NCI-H2029 treated with DMSO at 0.1 percent for 48 hours (cell line): Measurements from ENCODE around the gene LOC101059915.
A peak's percentile ranks its signal among the peaks of the same experiment; 100 is the strongest.
"Not testable (repeated sequence)": the region's sequence is repeated elsewhere in the genome, so short reads cannot be mapped to it uniquely, and the experiment has no call there.

Experiments
- DNase-seq: peaks from one replicate; lab custom pipeline; 2025; lab: John Stamatoyannopoulos, UW

LOC101059915 gene

DNA sequence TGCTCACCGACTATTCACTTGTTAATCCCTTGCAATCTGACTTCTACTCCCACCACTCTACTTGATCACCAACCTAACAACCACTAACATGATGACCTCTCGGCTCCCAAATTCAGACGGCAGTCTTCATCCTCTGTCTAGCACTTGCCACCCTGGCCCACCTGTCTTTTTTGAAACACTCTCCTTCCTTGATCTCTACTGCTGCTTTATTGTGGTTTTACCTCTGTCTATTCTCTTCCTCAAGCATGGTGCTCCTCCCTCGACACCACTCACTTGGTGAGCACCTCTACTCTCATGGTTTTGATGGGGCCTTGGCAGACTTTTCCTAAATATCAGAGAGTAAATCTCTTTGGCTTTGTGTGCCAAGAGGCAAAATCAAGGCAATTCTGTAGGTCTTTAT, 27.3 kb upstream of the LOC101059915 start:
- DNase-seq = no peak

DNA sequence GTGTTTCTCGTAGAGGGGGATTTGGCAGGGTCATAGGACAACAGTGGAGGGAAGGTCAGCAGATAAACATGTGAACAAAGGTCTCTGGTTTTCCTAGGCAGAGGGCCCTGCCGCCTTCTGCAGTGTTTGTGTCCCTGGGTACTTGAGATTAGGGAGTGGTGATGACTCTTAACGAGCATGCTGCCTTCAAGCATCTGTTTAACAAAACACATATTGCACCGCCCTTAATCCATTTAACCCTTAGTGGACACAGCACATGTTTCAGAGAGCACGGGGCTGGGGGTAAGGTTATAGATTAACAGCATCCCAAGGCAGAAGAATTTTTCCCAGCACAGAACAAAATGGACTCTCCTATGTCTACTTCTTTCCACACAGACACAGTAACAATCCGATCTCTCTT, 22.9 kb upstream of the LOC101059915 start:
- DNase-seq = not testable (repeated sequence)

DNA sequence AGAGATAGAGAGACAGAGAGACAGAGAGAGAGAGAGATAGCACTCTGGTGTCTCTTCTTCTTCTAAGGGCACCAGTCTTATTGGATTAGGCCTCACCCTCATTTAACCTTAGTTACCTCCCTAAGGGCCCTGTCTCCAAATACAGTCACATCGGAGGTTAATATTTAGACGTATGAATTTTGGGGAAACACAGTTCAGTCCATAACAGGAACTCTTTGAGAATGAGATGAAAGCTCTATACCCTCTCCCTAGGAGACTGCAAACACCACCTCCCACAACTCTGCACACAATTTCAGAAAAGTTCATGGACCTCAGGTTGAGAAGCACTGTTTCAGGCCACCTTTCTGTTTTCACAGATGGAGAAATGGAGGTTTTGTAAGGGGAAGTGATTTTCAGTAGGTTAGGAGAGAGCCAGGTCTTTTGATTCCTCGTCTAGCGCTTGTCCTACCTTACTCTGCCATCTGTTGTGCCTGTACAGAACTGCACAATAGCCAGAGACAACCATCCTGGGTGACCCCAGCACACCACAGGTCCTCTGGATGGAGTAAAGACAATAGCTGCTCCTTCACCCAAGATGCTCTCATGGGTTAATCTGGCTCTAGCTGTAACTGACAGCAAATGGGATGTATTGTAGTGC, 16.9 kb upstream of the LOC101059915 start:
- DNase-seq = no peak

DNA sequence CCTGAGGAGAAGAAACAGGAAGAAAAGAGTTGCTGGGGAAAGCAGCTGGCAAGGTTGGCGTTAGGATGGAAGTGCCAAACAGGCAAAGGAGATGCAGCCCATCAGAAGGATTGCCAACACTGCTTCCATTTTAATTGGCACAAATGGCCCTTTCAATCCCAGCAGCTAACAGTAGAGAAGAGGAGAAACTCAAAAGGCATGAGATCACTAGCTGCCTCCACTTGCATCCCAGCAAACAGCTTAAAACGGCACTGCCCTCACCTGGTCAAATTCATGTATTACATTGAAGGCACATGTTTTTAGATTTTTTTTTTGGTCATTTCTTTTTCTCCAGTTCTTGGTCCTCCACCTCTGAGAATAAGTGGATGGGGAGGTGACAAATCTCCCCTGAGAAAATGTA, 14.9 kb upstream of the LOC101059915 start:
- DNase-seq = peak; percentile 11

GRCh38 chrX:71653344-71653743, 14.0 kb upstream of the LOC101059915 start:
- DNase-seq = no peak

GRCh38 chrX:71657267-71657666, 10.1 kb upstream of the LOC101059915 start:
- DNase-seq = no peak

DNA sequence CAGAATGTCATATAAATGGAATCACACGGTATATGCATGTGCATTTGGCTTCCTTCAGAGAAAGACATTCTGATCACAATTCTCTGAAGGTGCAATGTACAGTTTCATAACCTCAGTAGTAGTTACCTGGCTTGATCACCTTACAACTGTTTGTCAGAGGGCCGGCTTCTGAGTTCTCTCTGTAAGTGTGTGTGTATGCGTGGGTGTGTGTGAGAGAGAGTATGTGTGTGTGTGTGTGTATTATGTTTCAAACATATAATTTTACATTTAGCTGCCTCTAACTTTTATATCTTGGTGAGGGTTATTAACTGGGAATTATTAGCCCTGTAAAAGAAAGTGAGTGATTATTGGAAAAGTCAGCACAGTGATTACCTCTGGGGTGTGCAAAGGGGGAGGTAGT, 8.0 kb upstream of the LOC101059915 start:
- no peak for DNase-seq

GRCh38 chrX:71659959-71660358, 7.4 kb upstream of the LOC101059915 start:
- no peak for DNase-seq

DNA sequence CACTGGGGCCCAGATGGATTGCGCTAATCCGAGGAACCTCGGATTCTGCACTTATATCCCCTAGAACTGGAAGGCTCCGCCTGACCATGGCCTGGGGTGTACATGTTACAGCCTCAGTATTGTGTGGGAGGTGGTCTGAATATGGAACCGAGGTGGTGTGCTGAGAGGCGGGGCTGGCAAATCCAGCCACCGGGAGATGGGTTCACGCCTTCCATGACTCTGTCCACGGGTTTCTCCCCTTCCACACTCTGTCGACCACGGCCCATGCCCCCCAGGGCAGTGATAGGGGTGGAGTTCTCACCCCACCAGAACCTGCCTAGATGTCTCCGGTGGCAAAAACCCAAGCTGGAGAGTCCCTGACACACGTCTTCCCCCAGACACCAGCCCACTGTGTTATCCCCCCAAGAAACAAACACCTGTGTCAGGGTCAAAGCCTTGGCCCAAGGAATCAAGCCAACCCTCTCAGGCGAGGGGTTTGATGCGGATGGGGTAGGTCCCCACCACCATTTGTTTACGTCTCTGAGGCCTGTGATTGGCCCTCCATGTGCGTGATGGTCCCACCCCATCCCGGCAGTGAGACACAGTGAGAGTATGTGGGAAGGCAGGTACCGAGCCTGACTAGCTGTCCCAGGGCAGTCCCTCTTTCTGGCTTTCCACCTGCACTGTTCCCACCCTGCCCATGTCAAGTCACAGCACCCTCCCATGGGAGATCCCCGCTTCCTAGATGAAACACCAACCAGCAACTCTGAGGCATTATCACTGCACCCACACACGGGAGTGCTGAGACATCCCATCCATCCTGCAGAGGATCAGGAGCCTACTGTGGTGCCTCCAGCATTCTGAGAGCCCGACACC, 6.6 kb upstream of the LOC101059915 start:
- no peak for DNase-seq

- no peak for DNase-seq
These were observed 5.4 kb upstream of the LOC101059915 start for GRCh38 chrX:71661919-71662318.

GRCh38 chrX:71662654-71663053, 4.7 kb upstream of the LOC101059915 start:
- DNase-seq = not testable (repeated sequence)

DNA sequence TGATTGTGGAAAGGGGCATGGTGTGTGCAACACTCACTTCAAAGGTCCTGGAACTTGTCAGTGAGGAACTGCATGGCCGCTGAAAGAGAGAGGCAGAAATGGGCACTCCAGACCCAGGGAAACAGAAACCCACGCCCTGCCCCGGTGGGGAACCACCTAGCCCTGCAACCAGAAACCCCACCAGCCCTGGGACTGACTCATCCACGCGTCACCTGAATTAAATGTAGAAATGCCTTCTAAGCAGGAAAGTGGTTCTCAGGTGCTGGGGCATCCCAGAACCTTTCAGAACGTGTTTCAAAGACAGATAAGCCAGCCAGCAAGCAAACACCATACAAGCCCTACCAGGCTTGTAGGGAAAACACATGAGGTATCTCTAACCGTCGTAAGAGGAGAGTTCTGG, 4.1 kb upstream of the LOC101059915 start:
- not testable (repeated sequence) for DNase-seq

DNA sequence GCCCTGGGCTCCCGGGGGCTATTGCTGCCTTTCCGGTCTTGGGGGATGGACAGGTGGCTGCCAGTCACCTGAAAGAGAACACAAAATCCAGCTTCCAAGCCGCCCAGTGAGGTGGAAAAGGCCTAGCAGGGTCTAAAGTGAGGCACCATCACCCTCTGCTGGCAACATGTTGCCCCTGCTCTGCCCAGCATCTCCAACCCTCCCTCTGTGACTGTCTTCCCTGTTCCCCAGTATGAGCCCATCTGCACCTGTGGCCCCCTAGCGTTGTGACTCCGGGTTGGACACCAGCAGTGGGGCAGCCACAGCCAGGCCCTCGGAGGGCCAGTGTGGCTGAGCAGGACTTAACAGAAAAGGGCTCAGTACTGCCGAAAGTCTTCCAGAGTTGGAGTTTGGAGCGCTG, 3.1 kb upstream of the LOC101059915 start:
- not testable (repeated sequence) for DNase-seq

DNA sequence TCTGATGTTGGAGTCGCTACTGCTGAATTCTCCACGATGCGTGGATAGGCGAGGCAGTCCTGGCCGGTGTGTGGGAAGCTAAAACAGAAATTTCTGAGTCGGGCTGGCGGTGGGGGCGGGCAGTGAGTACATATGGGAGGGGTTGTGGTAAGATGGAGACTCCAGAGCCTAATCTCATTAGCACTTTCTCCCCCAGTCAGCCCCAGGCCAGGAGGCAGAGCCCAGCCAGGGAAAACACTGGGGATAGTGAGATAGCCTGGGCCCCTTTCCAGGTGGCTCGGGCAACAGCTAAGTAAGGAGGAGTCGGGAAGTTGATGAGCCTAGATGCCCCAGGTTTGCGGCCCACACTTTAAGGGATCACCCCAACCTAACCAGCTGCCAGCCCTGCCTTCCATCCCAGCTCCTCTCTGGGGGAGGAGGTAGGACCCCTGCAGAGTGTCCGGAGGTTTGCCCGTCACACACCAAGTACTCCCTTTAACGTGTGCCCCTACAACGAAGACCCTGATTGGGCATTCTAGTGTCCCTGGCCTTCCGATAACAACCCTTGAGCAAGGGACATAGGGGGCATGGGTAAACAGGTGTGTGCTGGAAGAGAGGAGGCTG, 2.4 kb upstream of the LOC101059915 start:
- no peak for DNase-seq

DNA sequence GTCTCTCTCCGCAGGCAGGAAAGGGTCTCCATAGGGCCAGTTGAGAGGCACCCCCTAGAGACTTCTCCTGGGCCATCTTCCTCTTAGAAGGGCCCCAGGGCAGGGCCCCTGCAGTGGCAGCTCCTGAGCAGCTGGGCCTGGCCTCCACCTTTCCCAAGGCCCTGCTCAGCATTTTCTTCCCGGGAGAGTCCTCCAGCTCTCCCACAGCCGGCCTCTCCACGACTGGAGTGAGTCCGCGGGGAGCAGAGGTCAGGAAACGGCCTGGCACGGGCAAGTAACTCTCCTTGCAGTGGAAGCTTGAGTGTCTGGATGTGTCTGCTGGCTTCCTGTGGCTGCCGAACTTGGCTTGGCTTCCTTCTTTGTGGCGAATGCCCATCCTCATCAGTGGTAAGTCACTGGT, 1.6 kb upstream of the LOC101059915 start:
- no peak for DNase-seq

- no peak for DNase-seq
These were observed 814 bp upstream of the LOC101059915 start for GRCh38 chrX:71666240-71667223.

- no peak for DNase-seq
These were observed 876 bp downstream of the LOC101059915 start for GRCh38 chrX:71668248-71668595.

DNA sequence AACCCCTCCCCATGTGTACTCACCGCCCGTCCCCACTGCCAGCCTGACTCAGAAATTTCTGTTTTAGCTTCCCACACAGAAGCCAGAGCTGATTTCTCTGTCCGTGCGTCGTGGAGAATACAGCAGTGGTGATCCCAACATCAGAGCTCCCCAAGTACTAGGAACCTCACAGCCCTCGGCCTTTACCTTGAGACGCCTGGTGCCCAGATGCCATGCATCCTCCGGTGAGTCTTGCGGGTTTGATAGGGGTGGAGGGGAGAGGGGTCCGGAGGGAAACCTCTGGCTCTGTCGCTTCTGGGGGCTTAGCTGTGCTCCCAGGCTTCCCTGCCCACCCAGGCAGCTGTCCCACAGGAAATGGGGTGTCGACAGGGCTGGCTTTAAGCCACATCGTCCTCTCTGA, 2.1 kb downstream of the LOC101059915 start:
- DNase-seq = no peak

GRCh38 chrX:71669947-71670346, 2.6 kb downstream of the LOC101059915 start:
- not testable (repeated sequence) for DNase-seq

GRCh38 chrX:71671043-71671780, 3.9 kb downstream of the LOC101059915 start:
- DNase-seq = no peak

DNA sequence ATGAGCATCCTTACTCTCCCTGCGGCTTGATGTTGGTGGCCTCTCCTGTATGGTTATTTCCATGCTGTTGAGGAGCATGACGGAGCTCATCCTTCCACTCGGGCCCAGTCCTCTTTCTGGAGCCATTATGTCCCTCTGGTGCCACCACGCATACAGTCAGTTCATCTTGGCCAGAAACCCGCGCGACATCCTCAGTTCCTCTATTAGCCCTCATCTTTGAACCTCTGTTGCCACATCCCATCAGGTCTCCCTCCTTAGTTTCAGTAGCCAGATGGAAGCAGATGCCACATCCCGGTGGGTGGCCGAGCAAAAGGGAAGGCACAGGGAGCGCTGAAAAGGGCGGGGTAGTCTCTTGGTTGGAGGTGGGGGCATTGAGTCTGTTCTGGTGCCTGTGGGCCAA, 4.6 kb downstream of the LOC101059915 start:
- DNase-seq = no peak
